T-cell (primary cell): ENCODE results near the gene EEF1AKMT2. TPM values are rescaled to one million over a fixed set of nuclear protein-coding genes. Genes with fewer than 3 reads are reported as not detected.
A peak's percentile ranks its signal among the peaks of the same experiment; 100 is the strongest.

Experiments
- ATAC-seq, 4 experiments: fragments of 200-7000 bp in 3 of 4; fragments of 150-1000 bp in 1 of 4; cut with Tn5 transposase; replicated peaks in 1 of 4; 1 replicate in 3 of 4; 2 replicates in 1 of 4; pipeline ENCODE4 v1.10.0; 2021; ENCODE audit warnings: moderate library complexity in 3 of 4, mild to moderate bottlenecking in 2 of 4, moderate number of reproducible peaks in 1 of 4
- CTCF ChIA-PET, 2 donors: fragments of 300-600 bp; sonication (Branson Sonifier 250); formaldehyde crosslinking; loops; one replicate each; lab custom pipeline; 2022; ENCODE audit warnings: antibody characterized with exemption in 2 of 2; lab: Charles Lee
- POLR2A ChIA-PET, 2 donors: fragments of 300-600 bp; sonication (Branson Sonifier 250); formaldehyde crosslinking; loops; one replicate each; lab custom pipeline; 2022; ENCODE audit warnings: antibody characterized with exemption in 2 of 2; lab: Charles Lee
- DNase-seq, 35 experiments: peaks; one replicate each; pipeline versions ENCODE4 v3.0.0 to v3.0.0-alpha.2; 2013 to 2023
- H3K27ac ChIP-seq: one replicate; pipeline ENCODE4 v1.5.1; 2013; ENCODE audit warnings: low read length
- H3K27me3 ChIP-seq, 2 experiments: replicated peaks in 1 of 2; 1 replicate in 1 of 2; 2 replicates in 1 of 2; pipeline versions ENCODE4 v1.6.1 to v1.7.0; 2013; ENCODE audit warnings: low read length in 1 of 2, mixed read lengths in 1 of 2; ENCODE audit not compliant: control insufficient read depth in 2 of 2, insufficient read depth in 2 of 2; ENCODE audit errors: extremely low read depth in 1 of 2
- H3K36me3 ChIP-seq, 2 donors: 1 replicate in 1 of 2; 2 replicates in 1 of 2; pipeline versions ENCODE4 v1.6.1 to v1.7.0; 2013; ENCODE audit warnings: low read length in 1 of 2; ENCODE audit not compliant: control insufficient read depth in 2 of 2, insufficient read depth in 1 of 2; ENCODE audit errors: extremely low read depth in 1 of 2
- H3K4me1 ChIP-seq, 2 experiments: 1 replicate in 1 of 2; 2 replicates in 1 of 2; pipeline versions ENCODE4 v1.6.1 to v1.7.0; 2013; ENCODE audit warnings: low read length in 2 of 2, mixed read lengths in 1 of 2; ENCODE audit not compliant: insufficient read depth in 2 of 2, control insufficient read depth in 1 of 2; ENCODE audit errors: extremely low read depth in 1 of 2
- H3K4me3 ChIP-seq, 2 donors: 1 replicate in 1 of 2; 2 replicates in 1 of 2; pipeline versions ENCODE4 v1.5.1 to v1.7.0; 2013; ENCODE audit warnings: mild to moderate bottlenecking in 2 of 2, low read length in 1 of 2, moderate library complexity in 1 of 2; ENCODE audit not compliant: control insufficient read depth in 1 of 2; ENCODE audit errors: extremely low read depth in 1 of 2
- H3K9me3 ChIP-seq: 2 replicates; pipeline ENCODE4 v1.7.0; 2013
- H3K27ac Mint-ChIP-seq, 2 donors: one replicate each; pipeline ENCODE4 v1.8.0; 2020 to 2021; ENCODE audit warnings: mild to moderate bottlenecking in 2 of 2, mixed read lengths in 2 of 2
- H3K27me3 Mint-ChIP-seq, 2 donors: one replicate each; pipeline ENCODE4 v1.8.0; 2021 to 2022; ENCODE audit warnings: mixed read lengths in 2 of 2
- H3K36me3 Mint-ChIP-seq: one replicate; pipeline ENCODE4 v1.8.0; 2021; ENCODE audit warnings: mixed read lengths
- H3K4me1 Mint-ChIP-seq, 3 donors: one replicate each; pipeline ENCODE4 v1.8.0; 2020 to 2022; ENCODE audit warnings: mixed read lengths in 3 of 3, mild to moderate bottlenecking in 1 of 3
- H3K4me3 Mint-ChIP-seq, 3 donors: one replicate each; pipeline ENCODE4 v1.8.0; 2020 to 2022; ENCODE audit warnings: mild to moderate bottlenecking in 3 of 3, mixed read lengths in 3 of 3, moderate library complexity in 3 of 3
- H3K9me3 Mint-ChIP-seq, 3 donors: one replicate each; pipeline ENCODE4 v1.8.0; 2020 to 2022; ENCODE audit warnings: mixed read lengths in 3 of 3
- WGBS: methylation state at CpG from one replicate; pipeline ENCODE4 v1.1.5; 2013; ENCODE audit warnings: missing lambda C conversion rate; ENCODE audit not compliant: insufficient coverage; 5-methylcytosine and 5-hydroxymethylcytosine counted together
- total RNA-seq, 35 experiments: library from RNA in 6 of 35; stranded (reverse) in 6 of 35; fragments of 120-200 nt in 1 of 35; gene quantifications; one replicate each; pipeline versions ENCODE4 v1.2.1 to v1.2.4 and lab custom pipeline; 2013 to 2026

The EEF1AKMT2 gene
- total RNA-seq, 5 donors from 2014 or later (not counting 1 experiment from before 2014, with no cell fraction given), result 15.8 to 21.0 (median 18.8) TPM

DNA sequence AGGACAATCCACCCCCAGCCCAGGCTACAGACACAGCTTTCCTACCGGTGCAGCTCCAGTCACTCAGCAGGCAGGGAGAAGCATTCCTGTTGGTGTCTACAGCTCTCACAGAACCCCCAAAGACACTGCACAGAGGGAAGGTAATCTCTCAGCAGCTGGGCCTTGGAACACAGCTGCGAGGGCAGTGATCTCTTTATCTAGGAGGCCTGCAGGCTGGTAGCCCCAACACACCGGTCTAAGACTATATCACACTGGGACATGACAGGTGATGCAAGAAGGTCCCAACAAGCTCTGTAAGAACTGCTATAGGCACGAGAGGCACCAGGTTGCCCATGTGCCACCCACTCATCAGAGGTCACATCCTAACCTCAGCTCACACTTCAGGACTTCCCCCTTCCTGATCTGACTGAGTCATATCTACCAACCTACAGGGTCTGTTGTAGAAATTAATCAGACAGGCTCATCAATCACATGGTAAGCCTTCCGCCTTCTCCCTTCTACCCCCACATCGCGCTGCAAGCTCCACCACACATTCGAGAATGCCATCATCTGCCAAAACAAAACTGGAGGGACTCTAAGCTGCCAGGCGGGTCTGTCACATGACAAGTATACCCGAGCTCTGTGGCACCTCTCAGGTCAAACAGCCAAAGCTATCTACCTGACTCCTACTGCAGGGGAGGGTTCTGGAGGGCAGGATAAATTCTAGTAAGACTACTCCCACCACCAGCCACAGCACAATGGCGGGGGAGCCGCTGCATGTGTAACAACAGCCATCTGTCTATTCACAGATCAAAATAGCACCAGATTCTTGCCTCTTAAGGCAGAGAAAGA is 73.6 kb downstream of the EEF1AKMT2 start:
- H3K9me3 Mint-ChIP-seq, result no peaks in the 10 kb centered on the region
- POLR2A ChIA-PET, result interaction anchor here (0.6 to 3.0 kb wide), 19 partner anchors 10 to 77 kb away, joined by 3 to 18 read pairs (median 4); no protein-coding TSS in a partner anchor
- no peaks in the 10 kb centered on the region for H3K27me3 Mint-ChIP-seq
- Histone ChIP-seq H3K36me3 (peaks cover 0 to 3% of the 10 kb centered on the region in 2 donors), H3K9me3 (no peaks in the 10 kb centered on the region), H3K27ac (peak overlapping the region; percentile 98), H3K27me3 (no peaks in the 10 kb centered on the region), H3K4me1 (peaks cover 65 to 96% of the 10 kb centered on the region in 2 experiments), H3K4me3 (peak overlapping the region; percentile 17 to 26)
- WGBS, result 6% methylated on average over 7 of the region's 12 CpGs
- peak overlapping the region; percentile 83 to 93 for H3K27ac Mint-ChIP-seq
- H3K4me1 Mint-ChIP-seq, result peaks cover 95 to 100% (median 98%) of the 10 kb centered on the region in 3 donors
- ATAC-seq (peak; percentile 82 to 84 (median 82)), DNase-seq (peak in 34 of 35 experiments; percentile 55 to 92 (median 78))
- peak overlapping the region; percentile 56 to 76 (median 63) for H3K4me3 Mint-ChIP-seq
- H3K36me3 Mint-ChIP-seq, result peaks cover 4% of the 10 kb centered on the region
- CTCF ChIA-PET, result interaction anchor here (0.6 to 7.6 kb wide), 40 partner anchors 8 to 183 kb away, joined by 3 to 132 read pairs (median 4); partner anchors contain the start of gene FAM53B (in 1 of the 2)

DNA sequence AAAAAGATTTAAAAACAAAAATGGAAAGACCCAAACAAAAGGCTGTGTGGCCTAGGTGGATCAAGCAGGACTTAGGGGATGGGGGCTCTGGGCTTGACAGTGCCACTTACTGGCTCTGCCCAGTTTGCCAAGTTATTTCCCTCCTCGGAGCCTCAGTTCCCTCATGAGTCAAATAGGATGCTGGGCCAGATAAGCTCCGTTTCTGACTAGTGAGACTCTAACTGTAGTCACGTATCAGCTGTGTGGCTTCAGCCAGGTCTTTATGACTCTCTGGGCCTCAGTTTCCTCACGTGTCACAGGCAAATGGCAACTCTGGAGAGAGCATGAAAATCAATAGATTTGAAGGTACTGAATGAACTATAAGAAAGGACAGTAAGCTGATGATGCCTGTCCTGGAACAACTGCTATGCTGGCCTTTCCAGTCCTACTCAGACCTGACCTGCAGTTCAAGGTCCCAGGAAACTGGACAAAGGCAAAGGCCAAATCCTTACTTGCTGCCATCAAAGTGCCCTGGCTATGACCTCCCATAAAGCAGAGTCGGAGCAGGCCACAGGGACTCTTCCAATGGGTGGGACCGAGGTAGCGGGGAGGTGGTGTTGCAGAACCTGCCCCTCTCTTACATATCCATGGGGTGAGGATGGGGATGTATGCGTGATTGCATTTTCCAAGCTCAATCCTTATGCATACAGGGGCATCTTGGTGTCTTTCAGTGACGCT is 74.5 kb downstream of the EEF1AKMT2 start:
- peak overlapping the region; percentile 98 for H3K27ac ChIP-seq
- H3K4me3 ChIP-seq, result no peak overlapping the region
- H3K36me3 ChIP-seq, result peaks cover 0 to 6% of the 10 kb centered on the region in 2 donors
- WGBS, result 71% methylated on average over 5 of the region's 9 CpGs
- peaks cover 94 to 98% (median 97%) of the 10 kb centered on the region in 3 donors for H3K4me1 Mint-ChIP-seq
- CTCF ChIA-PET, result interaction anchor here (0.7 to 7.6 kb wide), 17 partner anchors 9 to 90 kb away, joined by 3 to 132 read pairs (median 16); partner anchors contain the start of gene FAM53B (in 1 of the 2)
- no peaks in the 10 kb centered on the region for H3K27me3 Mint-ChIP-seq
- peaks cover 55 to 96% of the 10 kb centered on the region in 2 experiments for H3K4me1 ChIP-seq
- no peaks in the 10 kb centered on the region for H3K9me3 Mint-ChIP-seq
- ATAC-seq (no peak), DNase-seq (no peak)
- H3K36me3 Mint-ChIP-seq, result peaks cover 4% of the 10 kb centered on the region
- H3K9me3 ChIP-seq, result no peaks in the 10 kb centered on the region
- H3K27me3 ChIP-seq, result no peaks in the 10 kb centered on the region
- peak overlapping the region in 1 of 3 donors; percentile 56 for H3K4me3 Mint-ChIP-seq
- H3K27ac Mint-ChIP-seq, result peak overlapping the region; percentile 83 to 93
- POLR2A ChIA-PET, result interaction anchor here (0.7 to 3.0 kb wide), 8 partner anchors 9 to 58 kb away, joined by 3 to 18 read pairs (median 4); no protein-coding TSS in a partner anchor

DNA sequence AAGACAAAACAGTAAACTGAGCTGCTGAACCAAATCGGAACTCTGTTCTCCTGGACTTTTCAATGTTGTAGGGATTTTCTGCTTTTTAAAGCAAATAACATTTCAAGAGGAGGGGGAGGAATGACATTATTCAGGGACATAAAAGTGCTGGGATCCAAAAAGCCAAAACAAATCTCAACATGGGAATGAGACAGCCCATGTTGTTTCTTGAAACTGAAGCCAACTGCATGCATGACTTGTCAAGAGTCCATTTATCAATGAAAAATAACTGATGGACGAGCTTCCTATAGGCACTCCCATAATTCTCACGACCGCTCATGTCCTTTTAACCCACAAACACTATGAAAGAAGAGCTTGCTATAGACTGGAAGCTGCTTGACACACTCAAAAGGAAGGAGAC is 75.3 kb downstream of the EEF1AKMT2 start:
- Mint-ChIP-seq H3K27me3 (no peaks in the 10 kb centered on the region), H3K36me3 (peaks cover 4% of the 10 kb centered on the region), H3K9me3 (no peaks in the 10 kb centered on the region), H3K27ac (peak overlapping the region; percentile 83 to 93), H3K4me1 (peaks cover 89 to 91% (median 91%) of the 10 kb centered on the region in 3 donors), H3K4me3 (peak overlapping the region in 1 of 3 donors; percentile 56)
- Histone ChIP-seq H3K27ac (peak overlapping the region; percentile 98), H3K27me3 (no peaks in the 10 kb centered on the region), H3K4me1 (peaks cover 48 to 98% of the 10 kb centered on the region in 2 experiments), H3K36me3 (peaks cover 0 to 8% of the 10 kb centered on the region in 2 donors), H3K4me3 (no peak overlapping the region), H3K9me3 (no peaks in the 10 kb centered on the region)
- POLR2A ChIA-PET, result no interaction called here
- no peak for ATAC-seq
- WGBS, result no CpG with 5 or more reads among the region's 4 CpGs
- CTCF ChIA-PET, result interaction anchor here (0.5 to 7.6 kb wide), 5 partner anchors 11 to 177 kb away, joined by 4 to 132 read pairs (median 6); no protein-coding TSS in a partner anchor
- no peak for DNase-seq

DNA sequence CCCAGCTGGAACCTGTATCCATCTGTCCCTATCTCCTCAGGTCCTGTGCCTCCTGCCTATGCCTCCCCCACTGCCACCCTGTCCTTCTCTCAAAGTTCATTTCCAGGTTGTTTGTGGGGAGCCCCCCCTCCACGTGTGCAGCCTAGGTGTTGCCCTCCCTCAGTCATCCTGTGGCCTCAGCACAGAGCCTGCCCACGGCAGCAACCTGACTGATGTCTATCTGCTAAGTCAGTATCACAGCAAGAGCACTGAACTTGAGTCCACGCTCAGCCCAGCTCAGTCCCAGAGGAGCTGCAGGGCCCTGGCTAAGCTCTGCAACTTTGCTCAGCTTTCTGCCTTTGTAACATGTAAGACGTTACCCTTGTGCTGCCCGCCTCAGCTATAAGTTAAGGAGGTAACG is 76.2 kb downstream of the EEF1AKMT2 start:
- Histone ChIP-seq H3K4me3 (no peak overlapping the region), H3K36me3 (peaks cover 0 to 8% of the 10 kb centered on the region in 2 donors), H3K27ac (peak overlapping the region; percentile 98), H3K9me3 (no peaks in the 10 kb centered on the region), H3K4me1 (peaks cover 46 to 97% of the 10 kb centered on the region in 2 experiments), H3K27me3 (no peaks in the 10 kb centered on the region)
- DNase-seq (peak in 2 of 35 experiments; percentile 25 to 45), ATAC-seq (no peak)
- H3K9me3 Mint-ChIP-seq, result no peaks in the 10 kb centered on the region
- ChIA-PET CTCF (interaction anchor here in 1 of 2 donors (0.5 to 7.6 kb wide), 4 partner anchors 11 to 85 kb away, joined by 3 to 132 read pairs (median 4); no protein-coding TSS in a partner anchor), POLR2A (interaction anchor here in 1 of 2 donors (0.6 to 0.9 kb wide), 3 partner anchors 19 to 26 kb away, joined by 3 to 4 read pairs (median 3); no protein-coding TSS in a partner anchor)
- 10% methylated on average over 3 of the region's 6 CpGs for WGBS
- H3K27me3 Mint-ChIP-seq, result no peaks in the 10 kb centered on the region
- H3K36me3 Mint-ChIP-seq, result peaks cover 11% of the 10 kb centered on the region
- H3K4me3 Mint-ChIP-seq, result peak overlapping the region in 1 of 3 donors; percentile 56
- peak overlapping the region; percentile 83 to 93 for H3K27ac Mint-ChIP-seq
- peaks cover 89 to 91% (median 91%) of the 10 kb centered on the region in 3 donors for H3K4me1 Mint-ChIP-seq

DNA sequence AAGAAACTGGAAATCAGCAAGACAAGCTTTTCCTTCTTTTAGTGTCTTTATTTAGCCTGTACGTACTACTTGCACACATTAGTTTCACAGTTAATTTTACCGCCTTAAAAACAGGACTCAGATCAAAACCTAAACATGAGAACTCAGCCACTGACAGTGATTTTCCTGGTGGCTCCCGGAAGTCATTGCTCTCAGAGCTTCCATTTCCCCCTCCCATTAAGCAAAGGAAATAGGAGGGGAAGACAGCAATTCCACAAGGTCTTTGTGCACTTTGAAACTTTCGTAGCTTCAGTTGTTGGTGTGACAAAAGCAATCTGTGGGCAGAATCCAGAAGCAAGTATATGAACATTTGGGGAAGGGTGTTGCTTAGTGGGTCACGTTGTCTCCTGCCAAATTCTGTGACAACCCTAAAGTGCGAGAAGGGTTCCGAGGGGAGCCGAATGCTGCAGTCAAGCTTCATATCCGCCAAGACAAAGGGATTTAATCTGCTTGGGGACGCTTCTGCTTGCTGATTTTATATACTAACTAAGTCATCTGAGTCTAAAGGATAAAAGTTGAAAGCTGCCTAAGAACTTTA is 77.9 kb downstream of the EEF1AKMT2 start:
- 45% methylated on average over 3 of the region's 10 CpGs for WGBS
- Mint-ChIP-seq H3K4me3 (peak overlapping the region in 1 of 3 donors; percentile 18), H3K27me3 (no peaks in the 10 kb centered on the region), H3K4me1 (peaks cover 90 to 93% (median 91%) of the 10 kb centered on the region in 3 donors), H3K27ac (peak overlapping the region; percentile 83 to 93), H3K9me3 (no peaks in the 10 kb centered on the region), H3K36me3 (peaks cover 11% of the 10 kb centered on the region)
- no peaks in the 10 kb centered on the region for H3K9me3 ChIP-seq
- H3K27me3 ChIP-seq, result no peaks in the 10 kb centered on the region
- H3K4me3 ChIP-seq, result no peak overlapping the region
- H3K36me3 ChIP-seq, result peaks cover 0 to 8% of the 10 kb centered on the region in 2 donors
- H3K27ac ChIP-seq, result peak overlapping the region; percentile 31
- DNase-seq, result no peak
- H3K4me1 ChIP-seq, result peaks cover 41 to 97% of the 10 kb centered on the region in 2 experiments
- ATAC-seq, result no peak
- ChIA-PET POLR2A (interaction anchor here in 1 of 2 donors (0.6 kb wide), 1 partner anchor 316 kb away, joined by 3 read pairs; no protein-coding TSS in a partner anchor), CTCF (interaction anchor here (0.7 to 2.7 kb wide), 5 partner anchors 9 to 28 kb away, joined by 3 to 10 read pairs (median 3); no protein-coding TSS in a partner anchor)
